Adrenal gland (tissue), 12 donors: Measurements from ENCODE around the gene POTEH. TPM values are rescaled to one million over a fixed set of nuclear protein-coding genes. Genes with fewer than 3 reads are reported as not detected.
"Not testable (repeated sequence)": the region's sequence is repeated elsewhere in the genome, so short reads cannot be mapped to it uniquely, and the experiment has no call there.

Experiments
- DNase-seq, 7 donors: peaks; one replicate each; pipeline ENCODE4 v3.0.0-alpha.2; 2019 to 2020
- H3K27ac ChIP-seq, 5 donors: fragments of 200-600 bp; sonication (generic) in 4 of 5; 1 replicate in 3 of 5; 2 replicates in 2 of 5; pipeline versions ENCODE4 v1.5.1 to v1.8.0; 2016 to 2020; ENCODE audit warnings: mild to moderate bottlenecking in 1 of 5
- H3K27me3 ChIP-seq: fragments of 200-600 bp; 2 replicates; pipeline ENCODE4 v1.8.0; 2021
- H3K36me3 ChIP-seq, 2 donors: fragments of 200-600 bp; replicated peaks in 1 of 2; 1 replicate in 1 of 2; 2 replicates in 1 of 2; pipeline versions ENCODE4 v1.5.1 to v1.8.0; 2018 to 2022
- H3K4me1 ChIP-seq, 2 donors: fragments of 200-600 bp; replicated peaks in 1 of 2; 1 replicate in 1 of 2; 2 replicates in 1 of 2; pipeline versions ENCODE4 v1.5.1 to v1.8.0; 2018 to 2021
- H3K4me3 ChIP-seq, 4 donors: fragments of 200-600 bp; sonication (generic) in 3 of 4; one replicate each; pipeline ENCODE4 v1.5.1; 2016 to 2018
- H3K9me3 ChIP-seq, 3 donors: fragments of 200-600 bp; sonication (generic) in 1 of 3; replicated peaks in 1 of 3; 1 replicate in 2 of 3; 2 replicates in 1 of 3; pipeline versions ENCODE4 v1.5.1 to v1.8.0; 2016 to 2021
- WGBS, 4 donors: extraction: QIAGEN DNeasy Blood & Tissue Kit in 2 of 4; methylation state at CpG; one replicate each; pipeline versions ENCODE4 v1.1.5 to v1.1.7; 2013 to 2017; 5-methylcytosine and 5-hydroxymethylcytosine counted together
- intact Hi-C, 2 donors: fragments of 100-400 bp; cut with DNase I; formaldehyde crosslinking; loops; one replicate each; pipeline versions ENCODE4 v1.14.1 to v1.15.0; 2022 to 2023
- polyA plus RNA-seq, 3 donors: library from polyadenylated mRNA; stranded (reverse); fragments of 200-250 nt in 2 of 3; fragments of 350-450 nt in 1 of 3; fragmentation: Illumina TruSeq in 1 of 3; extraction: RNeasy Lipid Tissue Mini Kit (QIAGEN cat#74804) in 1 of 3; gene quantifications; one replicate each; pipeline ENCODE4 v1.2.3, GENCODE V29; 2013 to 2014
- total RNA-seq, 9 donors: library from RNA; depleted of rRNA in 4 of 9; stranded (reverse); fragments of >200 nt in 4 of 9; fragments of 120-200 nt in 1 of 9; fragmentation: NEBNext Ultra II Directional in 1 of 9; extraction: Animal tissue kit (Norgen Biotek cat#: 25700) in 1 of 9; gene quantifications; one replicate each; pipeline versions ENCODE4 v1.1.0 to v1.2.4, GENCODE V29; 2013 to 2023
- donor health status: healthy with polysubstance abuse.
- donor health status: Bipolar disorder and iron deficiency.
- donor health status: DM: yes; HTN: yes; CAD: no.
- donor health status: DM: no; HTN: no; CAD: no.
- donor health status: DM: no; HTN: no; CAD: no.
- donor health status: DM: yes; HTN: yes; CAD: no.

Gene POTEH
- total and polyA plus RNA-seq, 12 donors, result not detected

GRCh38 chr22:15684695-15685094 lies 5.1 kb upstream of the POTEH start:
- intact Hi-C loops, H3K9me3 ChIP-seq, DNase-seq, H3K36me3 ChIP-seq, H3K4me1 ChIP-seq, H3K27ac ChIP-seq, H3K4me3 ChIP-seq, H3K27me3 ChIP-seq: not testable (repeated sequence)
- WGBS, 4 donors, result no CpG with 5 or more reads among the region's 6 CpGs

GRCh38 chr22:15685641-15686040 lies 4.2 kb upstream of the POTEH start:
- 70 to 83% (median 82%) methylated on average over 1 to 3 of the region's 4 CpGs; no CpG with 5 or more reads in 1 of the 4 donors for WGBS, 4 donors
- H3K27me3 ChIP-seq, H3K27ac ChIP-seq, intact Hi-C loops, H3K36me3 ChIP-seq, DNase-seq, H3K9me3 ChIP-seq, H3K4me3 ChIP-seq, H3K4me1 ChIP-seq: not testable (repeated sequence)

- H3K27ac ChIP-seq, H3K36me3 ChIP-seq, H3K9me3 ChIP-seq, intact Hi-C loops, DNase-seq, H3K4me3 ChIP-seq, H3K4me1 ChIP-seq, H3K27me3 ChIP-seq: not testable (repeated sequence)
- WGBS, 4 donors, result 75 to 80% methylated on average over 3 of the region's 3 CpGs; no CpG with 5 or more reads in 2 of the 4 donors
Observed at GRCh38 chr22:15687086-15687485, 2.7 kb upstream of the POTEH start.

DNA sequence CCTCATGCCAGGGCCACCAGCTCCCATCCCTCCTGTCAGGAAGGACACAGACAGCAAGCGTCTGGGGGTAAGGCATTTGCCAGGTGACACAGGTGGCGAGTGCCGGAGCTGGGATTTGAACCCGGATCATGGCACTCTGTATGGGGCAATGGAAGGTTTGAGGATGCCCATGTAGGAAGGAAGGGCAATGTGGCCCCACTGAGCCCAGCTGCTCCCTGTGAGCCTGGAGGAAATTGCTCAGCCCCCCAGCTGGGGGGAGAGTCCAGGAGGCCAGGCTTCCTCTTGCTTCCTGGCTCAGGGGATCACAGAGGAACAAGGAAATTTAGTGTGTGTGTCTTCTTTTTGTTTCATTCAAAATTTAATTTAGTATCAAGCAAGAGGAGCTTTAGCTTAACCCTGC lies 2.1 kb upstream of the POTEH start:
- H3K36me3 ChIP-seq, intact Hi-C loops, H3K27ac ChIP-seq, H3K27me3 ChIP-seq, H3K9me3 ChIP-seq, DNase-seq, H3K4me1 ChIP-seq, H3K4me3 ChIP-seq: not testable (repeated sequence)
- WGBS, 4 donors, result 86% methylated on average over 3 to 4 of the region's 4 CpGs; no CpG with 5 or more reads in 2 of the 4 donors

- 69 to 75% methylated on average over 2 of the region's 2 CpGs; no CpG with 5 or more reads in 2 of the 4 donors for WGBS, 4 donors
- H3K36me3 ChIP-seq, H3K27ac ChIP-seq, H3K4me1 ChIP-seq, H3K9me3 ChIP-seq, DNase-seq, intact Hi-C loops, H3K4me3 ChIP-seq, H3K27me3 ChIP-seq: not testable (repeated sequence)
Observed at GRCh38 chr22:15688090-15688489, 1.7 kb upstream of the POTEH start.

- intact Hi-C loops, H3K4me3 ChIP-seq: not testable (repeated sequence)
Observed at GRCh38 chr22:15689012-15689748, 646 bp upstream of the POTEH start.

DNA sequence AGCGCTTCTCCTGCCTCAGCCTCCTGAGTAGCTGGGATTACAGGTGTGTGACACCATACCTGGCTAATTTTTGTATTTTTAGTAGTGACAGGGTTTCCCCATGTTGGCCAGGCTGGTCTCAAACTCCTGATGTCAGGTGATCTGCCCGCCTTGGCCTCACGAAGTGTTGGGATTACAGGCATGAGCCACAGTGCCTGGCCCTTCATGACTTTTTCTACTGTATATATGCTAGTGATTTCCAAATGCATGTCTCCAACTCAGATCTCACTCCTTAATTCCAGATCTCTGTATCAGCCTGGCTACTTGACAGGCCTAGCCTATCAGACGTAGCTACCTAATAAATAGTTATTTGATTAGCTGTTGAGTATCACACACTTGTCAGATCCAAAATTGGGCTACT lies 23.8 kb downstream of the POTEH start:
- H3K9me3 ChIP-seq, H3K4me1 ChIP-seq, H3K4me3 ChIP-seq, H3K27ac ChIP-seq, H3K36me3 ChIP-seq, H3K27me3 ChIP-seq, intact Hi-C loops: not testable (repeated sequence)
- WGBS, 4 donors, result 64 to 93% (median 74%) methylated on average over 2 to 4 of the region's 4 CpGs
- peak in 1 of 7 donors; percentile 47 for DNase-seq

More at GRCh38 chr22:15689012-15689748, 646 bp upstream of the POTEH start:
- H3K36me3 ChIP-seq, DNase-seq, H3K27ac ChIP-seq, H3K9me3 ChIP-seq, H3K27me3 ChIP-seq, H3K4me1 ChIP-seq: not testable (repeated sequence)
- 80 to 90% (median 85%) methylated on average over 13 to 74 of the region's 77 CpGs for WGBS, 4 donors

GRCh38 chr22:15714125-15714524 lies 24.3 kb downstream of the POTEH start:
- WGBS, 4 donors, result 20 to 50% (median 34%) methylated on average over 1 to 2 of the region's 2 CpGs
- H3K27ac ChIP-seq, result not testable (repeated sequence)

GRCh38 chr22:15721884-15722283 lies 32.1 kb downstream of the POTEH start:
- H3K4me1 ChIP-seq, intact Hi-C loops, H3K27ac ChIP-seq, H3K36me3 ChIP-seq, H3K27me3 ChIP-seq, H3K4me3 ChIP-seq, H3K9me3 ChIP-seq, DNase-seq: not testable (repeated sequence)
- 78 to 89% methylated on average over 6 to 9 of the region's 18 CpGs; no CpG with 5 or more reads in 2 of the 4 donors for WGBS, 4 donors

More at GRCh38 chr22:15714125-15714524, 24.3 kb downstream of the POTEH start:
- intact Hi-C loops, H3K36me3 ChIP-seq, H3K4me1 ChIP-seq, DNase-seq, H3K27me3 ChIP-seq, H3K9me3 ChIP-seq, H3K4me3 ChIP-seq: not testable (repeated sequence)

DNA sequence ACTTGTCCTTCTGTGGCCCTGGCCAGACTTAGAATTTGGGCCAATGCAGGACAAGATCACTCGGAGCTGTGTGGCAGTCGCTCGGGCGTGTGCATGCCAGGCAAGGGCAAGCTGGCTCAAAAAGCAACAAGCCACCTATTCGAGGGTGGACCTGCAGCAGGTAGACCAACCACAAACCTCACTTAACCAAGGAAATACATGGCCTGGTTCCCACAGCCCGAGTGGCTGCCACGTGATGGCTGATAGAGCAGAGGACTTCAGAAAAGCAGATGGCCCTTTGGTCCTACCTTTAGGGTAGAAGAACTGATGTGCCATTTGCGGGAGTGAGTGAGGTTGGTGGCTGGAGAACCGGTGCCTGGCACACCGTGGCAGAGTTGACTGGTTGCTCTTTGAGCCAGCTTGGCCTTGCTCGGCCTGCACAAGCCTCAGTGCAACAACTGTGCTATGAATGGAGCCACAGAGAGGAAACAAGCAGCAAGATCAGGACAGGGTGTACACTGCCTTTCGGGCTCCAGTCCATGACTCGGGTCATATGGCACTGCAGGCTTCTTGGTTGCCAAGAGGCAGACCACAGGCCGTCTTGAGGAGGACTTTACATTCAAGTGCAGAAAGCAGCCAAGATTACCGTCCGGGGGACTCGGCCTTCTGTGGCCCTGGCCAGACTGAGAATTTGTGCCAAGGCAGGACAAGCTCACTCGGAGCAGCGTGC lies 39.5 kb downstream of the POTEH start:
- intact Hi-C loops, H3K27ac ChIP-seq, H3K4me3 ChIP-seq, H3K27me3 ChIP-seq, H3K9me3 ChIP-seq, DNase-seq, H3K36me3 ChIP-seq, H3K4me1 ChIP-seq: not testable (repeated sequence)
- 41 to 76% (median 73%) methylated on average over 4 to 9 of the region's 19 CpGs for WGBS, 4 donors

DNA sequence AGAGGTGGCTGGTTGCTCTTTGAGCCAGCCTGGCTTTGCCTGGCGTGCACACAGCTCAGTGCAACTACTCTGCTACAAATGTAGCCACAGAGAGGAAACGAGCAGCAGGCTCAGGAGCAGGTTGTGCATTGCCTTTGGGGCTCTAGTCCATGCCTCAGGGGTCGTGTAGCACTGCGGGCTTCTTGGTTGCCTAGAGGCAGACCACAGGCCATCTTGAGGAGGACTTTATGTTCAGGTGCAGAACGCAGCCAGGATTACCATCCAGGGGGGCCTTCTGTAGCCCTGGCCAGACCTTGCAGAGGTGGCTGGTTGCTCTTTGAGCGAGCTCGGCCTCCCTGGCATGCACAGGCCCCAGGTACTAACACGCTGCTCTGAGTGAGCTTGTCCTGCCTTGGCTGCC lies 41.2 kb downstream of the POTEH start:
- no CpG with 5 or more reads among the region's 8 CpGs for WGBS, 4 donors
- H3K9me3 ChIP-seq, H3K4me1 ChIP-seq, H3K27me3 ChIP-seq, H3K4me3 ChIP-seq, H3K27ac ChIP-seq, H3K36me3 ChIP-seq, intact Hi-C loops, DNase-seq: not testable (repeated sequence)
